HG02973 (cell line): Measurements from ENCODE around the gene IGLL5.

Experiments used
- ATAC-seq: cut with Tn5 transposase; IDR thresholded peaks from one replicate; pipeline ENCODE4 v1.9.1; 2021; ENCODE audit warnings: moderate library complexity; ENCODE audit not compliant: unreplicated experiment

IGLL5 gene

DNA sequence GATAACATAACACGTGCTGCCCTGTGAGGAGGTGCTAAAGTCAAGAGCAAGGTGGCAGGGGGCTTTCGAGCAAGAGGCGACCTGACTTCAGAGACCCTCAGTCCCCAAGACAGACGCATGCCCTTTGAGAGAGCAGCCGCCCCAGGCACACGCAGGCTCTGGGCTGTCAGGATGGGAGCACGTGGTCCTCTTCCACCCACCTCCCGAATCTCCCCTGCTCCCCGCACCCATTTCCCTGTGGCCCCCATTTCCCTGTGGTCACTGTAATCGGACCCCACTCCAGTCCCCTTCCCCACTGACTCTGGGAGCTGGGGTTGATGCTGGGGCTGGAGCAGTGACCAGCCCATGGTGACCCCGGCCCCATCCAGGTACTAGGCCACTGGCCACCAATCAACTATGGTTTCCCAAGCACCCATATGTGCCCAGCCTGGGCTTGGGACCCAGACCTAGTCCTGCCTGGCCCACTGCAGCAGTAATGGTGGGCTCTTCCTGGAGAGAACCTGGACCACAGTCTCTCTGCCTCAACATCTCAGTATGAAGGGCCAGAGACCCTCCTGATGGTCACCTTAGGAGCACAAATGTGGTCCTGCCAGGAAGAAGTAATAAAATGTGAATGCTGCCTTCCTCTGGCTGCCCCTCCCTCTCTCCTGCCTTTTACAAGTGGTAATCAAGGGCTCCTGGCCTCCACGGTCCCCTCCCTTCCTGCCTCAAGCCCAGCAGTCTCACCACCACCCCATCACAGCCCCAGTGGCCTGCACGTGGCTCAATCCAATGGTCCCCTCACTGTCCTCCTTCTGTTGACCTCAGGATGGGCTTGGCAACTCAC, 39.0 kb downstream of the IGLL5 start:
- no peak for ATAC-seq

DNA sequence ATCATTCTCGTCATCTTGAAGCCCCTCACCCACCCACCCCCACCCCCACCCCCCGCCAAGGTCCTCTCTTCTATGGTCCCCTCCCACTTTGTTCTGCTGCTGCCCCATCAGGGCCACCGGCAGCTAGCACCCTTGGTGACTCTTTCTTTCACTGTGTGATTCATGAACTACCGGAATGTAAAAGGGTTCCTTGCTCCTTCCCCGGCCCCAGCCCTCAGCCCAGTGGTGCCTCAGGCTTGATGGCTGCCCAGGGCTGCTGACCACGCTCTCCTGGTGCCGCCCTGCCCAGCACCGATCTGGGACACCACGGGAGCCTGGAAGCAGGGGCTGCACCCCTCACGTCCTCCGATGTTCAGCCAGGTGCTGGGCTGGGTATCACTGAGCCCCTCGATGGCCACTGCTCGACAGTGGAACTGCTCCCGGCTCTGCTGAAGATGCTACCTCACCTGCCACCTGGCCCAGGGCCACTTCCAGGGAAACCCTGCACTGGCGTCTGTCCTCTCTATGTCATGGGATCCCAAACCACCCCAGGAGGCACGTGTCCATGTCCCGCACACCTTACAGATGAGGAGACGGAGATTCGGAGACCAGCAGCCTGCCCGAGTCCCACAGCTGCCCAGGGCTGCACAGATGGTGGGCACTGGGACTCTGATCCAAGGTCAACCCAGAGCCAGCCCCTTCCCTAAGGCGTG, 39.7 kb downstream of the IGLL5 start:
- no peak for ATAC-seq

DNA sequence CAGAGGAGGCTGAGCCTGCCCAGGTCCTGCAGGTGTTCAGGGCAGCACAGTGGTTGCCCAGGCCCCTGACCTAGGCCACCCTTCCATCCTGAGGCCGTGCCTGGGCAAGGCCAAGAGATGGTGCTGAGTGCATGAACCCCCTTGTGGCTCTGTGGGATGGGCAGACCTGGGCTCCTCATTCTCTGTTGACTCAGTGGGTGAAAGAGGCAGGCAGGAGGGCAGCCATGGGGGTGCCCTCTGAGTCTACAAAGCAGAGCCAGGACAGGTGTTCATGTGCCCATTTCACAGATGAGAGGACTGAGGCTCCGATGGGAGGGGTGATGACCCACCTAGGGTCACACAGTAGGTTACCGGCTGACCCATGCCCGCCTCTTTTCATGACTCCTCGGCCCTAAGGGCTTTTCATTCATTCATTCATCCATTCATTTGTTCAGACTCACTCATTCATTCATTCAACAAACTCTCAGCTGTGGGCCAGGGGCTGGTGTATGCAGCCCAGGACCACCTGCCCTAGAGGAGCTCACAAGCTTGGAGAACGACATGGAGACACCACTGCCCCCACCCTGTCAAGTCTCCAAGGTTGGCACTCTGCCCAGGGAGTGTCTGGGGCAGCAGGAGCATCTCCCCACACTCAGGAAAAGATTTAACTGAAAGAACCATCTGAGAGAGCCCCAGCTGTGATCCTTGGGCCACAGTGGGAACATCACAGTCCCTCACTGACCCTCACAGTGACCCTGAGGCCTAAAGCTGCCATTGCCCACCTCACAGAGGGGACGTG, 40.5 kb downstream of the IGLL5 start:
- ATAC-seq = no peak

DNA sequence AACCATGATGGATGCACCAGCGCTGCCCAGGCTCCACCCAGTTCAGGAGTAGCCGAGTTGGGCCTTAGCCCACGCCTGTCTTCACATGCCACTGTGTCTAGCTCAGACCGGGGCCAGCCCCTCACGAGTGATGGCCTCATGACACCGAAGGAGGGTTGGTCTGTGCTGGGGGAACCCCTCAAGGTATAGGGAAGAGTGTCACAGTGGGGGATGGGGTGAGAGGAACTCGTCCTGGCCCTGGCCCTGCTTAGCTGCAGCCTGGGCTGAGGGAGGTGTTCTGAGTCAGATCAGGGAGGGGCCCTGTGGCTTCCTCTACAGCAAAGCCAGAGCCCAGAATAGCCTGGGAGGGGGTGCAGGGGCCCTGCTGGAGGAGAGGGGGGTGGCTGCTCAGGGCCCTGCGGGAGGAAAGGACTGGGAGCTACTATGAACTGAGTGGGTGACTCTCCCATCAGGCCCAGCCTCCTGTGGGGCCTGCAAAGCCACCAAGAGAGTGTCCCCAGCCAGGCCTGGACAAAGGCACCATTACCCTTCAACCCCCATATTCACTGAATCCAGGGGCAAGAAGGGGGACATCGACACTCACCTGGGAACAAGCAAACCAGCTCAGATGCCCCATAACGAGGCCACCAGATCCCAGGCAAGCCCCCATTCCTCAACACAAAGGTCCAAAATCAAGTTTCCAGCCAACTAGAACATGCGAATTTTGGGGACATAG, 41.2 kb downstream of the IGLL5 start:
- ATAC-seq = peak; percentile 72

DNA sequence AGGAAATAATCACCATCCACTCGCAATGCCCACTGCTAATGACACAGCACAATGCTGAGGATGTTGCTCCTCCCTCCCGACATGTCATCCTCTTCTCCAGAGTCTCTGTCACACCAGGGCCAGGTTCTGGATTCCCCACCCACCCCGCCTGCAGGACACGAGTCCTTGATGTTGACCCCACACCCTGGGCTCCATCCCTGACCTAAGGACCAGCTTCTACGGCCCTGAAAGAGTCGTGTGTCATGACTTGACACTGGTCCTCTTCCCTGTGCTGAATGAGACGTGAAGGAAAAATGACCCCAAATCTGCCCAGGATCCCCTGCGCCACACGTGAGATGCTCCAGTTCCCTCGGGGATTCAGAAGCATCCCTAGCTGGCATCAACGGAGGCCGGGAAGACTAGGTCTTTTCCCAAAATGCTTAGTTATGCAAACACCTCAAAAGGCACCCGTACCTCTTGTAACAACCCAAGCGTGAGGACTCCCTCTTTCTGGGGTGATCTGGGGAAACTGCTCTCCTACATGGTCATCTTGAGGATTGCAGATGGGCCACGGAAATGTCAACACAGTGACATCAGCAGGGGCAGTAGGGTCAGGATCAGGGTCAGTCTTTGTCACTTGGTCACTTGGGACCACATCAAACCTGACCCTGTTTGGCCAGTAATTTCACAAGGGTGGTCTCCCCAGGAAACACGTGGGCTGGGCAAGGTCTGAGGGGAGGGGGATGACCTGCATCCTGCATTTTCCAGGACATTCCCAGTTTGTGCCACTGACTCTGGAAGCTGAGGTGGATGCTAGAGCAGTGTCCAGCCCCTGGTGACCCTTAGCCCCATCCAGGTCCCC, 42.0 kb downstream of the IGLL5 start:
- ATAC-seq = no peak

DNA sequence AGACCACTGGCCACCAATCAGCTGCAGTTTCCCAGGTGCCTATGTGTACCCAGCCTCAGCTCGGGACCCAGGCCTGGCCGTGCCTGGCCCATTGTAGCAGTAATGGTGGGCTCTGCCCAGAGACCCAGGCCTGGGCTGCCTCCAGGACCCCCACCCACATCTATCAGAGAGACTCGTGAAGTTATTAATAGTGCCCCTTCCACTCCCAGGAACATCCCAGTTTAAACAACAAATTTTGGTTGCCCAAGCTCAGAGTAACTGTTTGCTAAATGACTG, 42.5 kb downstream of the IGLL5 start:
- ATAC-seq = no peak

DNA sequence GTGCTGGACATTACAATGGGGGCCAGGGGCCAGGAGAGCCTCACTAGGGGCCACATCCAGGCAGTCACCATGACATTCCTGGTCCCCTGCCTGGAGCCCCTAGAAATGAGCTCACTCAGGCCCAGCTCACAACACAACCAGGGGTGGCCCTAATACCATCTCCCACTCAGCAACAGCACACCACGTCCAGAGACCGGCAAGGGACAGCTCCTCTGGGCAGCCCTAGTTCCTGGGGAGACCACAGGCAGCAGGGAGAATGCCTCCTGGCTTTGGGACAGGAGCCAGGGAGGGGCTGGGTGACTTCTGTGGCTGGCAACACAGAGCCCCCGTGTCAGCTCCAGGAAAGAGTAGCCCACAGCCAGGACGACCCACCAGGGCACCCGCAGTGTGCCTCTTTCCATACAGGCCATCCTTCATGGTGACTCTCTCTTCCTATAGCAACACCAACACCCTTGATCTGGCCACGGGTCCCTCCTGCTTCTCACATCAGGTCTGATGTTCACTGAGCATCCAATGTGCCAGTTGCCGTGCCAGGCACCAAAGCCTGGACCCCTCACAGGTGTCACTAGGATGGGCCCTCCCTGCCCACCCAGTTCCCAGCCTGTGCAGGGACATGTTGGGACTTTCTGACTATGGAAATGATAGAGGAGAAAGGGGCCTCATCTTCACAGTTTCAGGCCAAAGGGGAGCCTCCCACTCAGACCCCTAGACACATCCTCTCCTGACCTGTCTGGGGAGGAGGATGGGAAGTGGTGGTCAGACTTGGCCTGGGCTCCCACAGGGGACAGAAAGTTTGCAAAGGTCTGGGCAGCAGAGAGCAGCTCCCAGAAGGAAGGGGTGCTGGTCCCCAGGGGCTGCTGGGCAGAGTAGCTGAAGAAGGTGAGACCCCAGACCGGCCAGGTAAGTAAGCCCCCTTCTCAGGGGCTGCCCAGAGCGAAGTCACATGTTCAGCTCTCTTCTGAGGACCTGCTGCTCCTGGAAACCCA, 43.2 kb downstream of the IGLL5 start:
- no peak for ATAC-seq

- ATAC-seq = no peak
These were observed 44.1 kb downstream of the IGLL5 start for GRCh38 chr22:22931557-22932270.

GRCh38 chr22:22932512-22932941, 44.9 kb downstream of the IGLL5 start:
- ATAC-seq = no peak

DNA sequence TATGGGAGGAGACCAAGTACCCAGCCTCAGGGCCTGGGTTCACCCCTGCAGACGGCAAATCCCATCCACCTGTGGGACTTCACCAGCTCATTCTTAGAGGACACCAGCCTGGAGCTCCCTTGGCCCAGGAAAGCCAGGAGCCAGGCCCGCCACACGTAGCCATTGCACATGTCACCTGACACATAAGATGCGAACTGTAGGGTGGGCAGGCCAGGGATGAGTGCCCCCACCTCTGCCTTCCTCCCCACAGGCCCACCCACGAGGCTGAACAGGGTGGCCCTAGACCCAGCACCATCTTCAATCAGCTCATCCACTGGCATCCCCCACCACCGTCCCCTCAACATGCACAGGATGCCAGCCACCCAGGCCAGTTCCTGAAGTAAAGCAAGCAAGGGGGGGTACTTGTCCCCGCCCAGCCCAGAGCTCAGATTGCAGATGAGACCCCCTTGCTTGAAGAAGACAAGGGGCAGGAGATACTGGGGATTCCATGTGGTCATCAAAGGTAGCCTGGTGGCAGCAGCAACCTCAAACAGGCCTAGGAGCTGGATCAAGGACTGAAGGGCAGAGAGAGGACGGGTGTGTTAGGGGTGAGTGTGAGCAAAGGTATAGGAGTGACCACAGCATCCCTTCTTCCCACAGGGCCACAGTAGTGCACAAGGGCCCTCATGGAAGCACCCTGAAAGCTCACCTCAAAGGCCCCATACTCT, 45.6 kb downstream of the IGLL5 start:
- no peak for ATAC-seq

DNA sequence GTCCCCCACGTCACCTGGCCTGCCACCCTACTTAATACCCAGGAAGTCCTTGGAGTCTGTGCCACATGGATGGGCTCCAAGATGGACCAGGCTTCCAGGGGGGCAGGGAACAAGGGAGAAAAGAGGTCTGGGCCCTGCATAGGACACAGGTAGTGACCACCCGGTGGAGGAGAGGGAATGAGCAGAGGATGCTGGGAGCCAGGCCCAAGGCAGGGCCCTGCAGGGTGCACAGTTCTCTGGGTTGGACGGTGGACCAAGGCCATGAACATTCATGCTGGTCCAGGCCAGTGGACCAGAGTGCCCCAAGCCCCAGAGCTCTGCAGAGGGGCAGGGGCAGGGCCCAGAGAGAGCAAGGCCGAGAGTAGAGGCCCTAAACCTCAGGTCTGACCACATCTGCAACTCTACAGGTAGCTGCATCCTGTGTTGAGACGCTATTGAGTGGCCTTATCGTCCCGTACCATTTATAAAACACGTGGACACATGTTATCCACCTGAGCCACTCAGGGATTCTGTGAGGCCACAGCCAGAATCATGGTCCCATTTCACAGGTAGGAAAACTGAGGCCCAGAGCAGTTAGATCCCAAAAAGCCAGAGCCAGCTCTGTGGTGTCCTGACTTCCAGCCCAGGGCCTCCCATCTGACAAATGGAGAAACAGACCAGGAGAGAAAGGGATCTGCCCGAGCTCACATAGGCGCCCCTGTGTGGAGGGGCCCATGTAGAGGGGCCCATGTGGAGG, 46.4 kb downstream of the IGLL5 start:
- no peak for ATAC-seq

GRCh38 chr22:22934543-22935055, 47.0 kb downstream of the IGLL5 start:
- no peak for ATAC-seq

DNA sequence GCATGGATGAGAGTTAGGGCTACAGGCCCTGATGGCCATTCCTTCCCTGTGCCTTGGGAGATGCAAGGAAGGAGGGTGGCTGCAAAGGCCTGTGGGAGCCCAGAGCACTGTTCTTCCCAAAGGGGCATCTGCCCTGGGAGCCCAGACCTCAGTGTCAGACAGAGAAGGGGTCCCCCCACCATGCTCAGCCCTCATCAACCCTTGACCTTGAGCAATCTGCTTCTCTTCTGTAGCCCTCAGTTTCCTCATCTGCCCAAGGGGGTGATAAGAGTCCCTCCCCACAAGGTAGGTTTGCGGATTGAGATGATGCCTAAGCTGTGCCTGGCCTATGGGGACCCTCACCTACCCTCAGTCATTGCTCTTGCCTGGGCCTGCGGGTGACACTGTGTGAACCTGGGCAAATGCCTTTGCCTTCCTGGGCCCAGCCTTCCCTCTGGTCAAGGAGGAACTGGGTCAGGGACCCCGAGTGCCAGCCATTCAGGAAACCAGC, 47.5 kb downstream of the IGLL5 start:
- peak; percentile 13 for ATAC-seq

GRCh38 chr22:22935546-22936157, 48.0 kb downstream of the IGLL5 start:
- ATAC-seq = peak; percentile 85

DNA sequence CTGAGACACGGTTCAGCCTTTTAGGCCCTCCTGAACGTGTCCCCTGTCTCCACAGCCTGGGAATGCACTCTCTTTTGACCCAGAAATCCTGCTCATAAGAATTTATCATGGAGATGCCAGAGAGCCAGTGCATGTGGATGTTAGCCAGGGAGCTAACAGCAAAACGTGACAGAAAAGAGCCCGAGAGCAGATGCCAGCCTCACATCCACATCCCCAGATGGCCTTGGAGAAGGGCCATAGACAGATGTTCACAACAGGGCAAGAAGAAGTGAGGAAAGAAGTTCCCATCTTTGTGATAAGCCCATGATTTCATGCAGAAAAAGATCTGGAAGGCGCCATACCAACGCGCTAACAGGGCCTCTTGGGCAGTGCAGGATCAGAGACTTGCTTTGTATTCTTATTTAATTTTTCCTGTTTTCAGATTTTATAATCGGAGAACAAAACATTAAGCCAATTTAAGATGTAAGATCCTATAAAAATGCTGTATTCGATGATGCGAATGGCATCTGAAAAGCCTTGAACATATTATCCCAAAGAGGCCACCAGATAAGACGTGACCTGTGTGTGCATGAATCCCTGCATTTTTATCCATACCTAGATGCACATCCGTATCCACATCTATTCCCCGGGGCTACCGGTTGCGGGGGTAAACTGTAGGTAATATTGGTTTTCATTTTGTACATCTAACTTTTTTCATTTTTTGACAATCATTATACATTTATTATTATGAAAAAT, 48.7 kb downstream of the IGLL5 start:
- no peak for ATAC-seq
